Kidney (tissue), 14 donors: ENCODE results near the gene DSCAML1. TPM values are rescaled to one million over a fixed set of nuclear protein-coding genes. Genes with fewer than 3 reads are reported as not detected.

Source experiments
- DNase-seq, 5 donors: peaks; one replicate each; pipeline ENCODE4 v3.0.0-alpha.2; 2013 to 2020
- FAIRE-seq: peaks from 2 replicates; lab custom pipeline; 2012; peaks lifted over from hg19 to GRCh38; lab: Jason Lieb, UNC
- H3K27ac ChIP-seq, 2 donors: one replicate each; pipeline ENCODE4 v1.7.0; 2013; ENCODE audit warnings: low read depth in 2 of 2, low read length in 2 of 2, inconsistent platforms in 1 of 2
- H3K27me3 ChIP-seq: one replicate; pipeline ENCODE4 v1.7.1; 2013; ENCODE audit warnings: low read length, inconsistent platforms; ENCODE audit not compliant: control insufficient read depth, insufficient read depth
- H3K36me3 ChIP-seq, 3 donors: one replicate each; pipeline versions ENCODE4 v1.7.0 to v1.7.1; 2013; ENCODE audit warnings: low read length in 3 of 3, control low read depth in 1 of 3, inconsistent platforms in 1 of 3; ENCODE audit not compliant: insufficient read depth in 3 of 3, control insufficient read depth in 2 of 3
- H3K4me1 ChIP-seq, 3 donors: one replicate each; pipeline versions ENCODE4 v1.7.0 to v1.7.1; 2013; ENCODE audit warnings: low read length in 3 of 3, inconsistent platforms in 1 of 3, low read depth in 1 of 3; ENCODE audit not compliant: control insufficient read depth in 2 of 3, insufficient read depth in 2 of 3
- H3K4me3 ChIP-seq, 3 donors: one replicate each; pipeline versions ENCODE4 v1.7.0 to v1.8.1; 2013; ENCODE audit warnings: low read length in 3 of 3, control low read depth in 1 of 3, inconsistent platforms in 1 of 3
- H3K9ac ChIP-seq, 3 donors: one replicate each; pipeline versions ENCODE4 v1.7.0 to v1.7.1; 2013; ENCODE audit warnings: low read length in 3 of 3, control low read depth in 1 of 3, inconsistent platforms in 1 of 3
- H3K9me3 ChIP-seq, 3 donors: one replicate each; pipeline versions ENCODE4 v1.7.0 to v1.7.1; 2013; ENCODE audit warnings: low read length in 3 of 3, control low read depth in 1 of 3, inconsistent platforms in 1 of 3; ENCODE audit not compliant: control insufficient read depth in 2 of 3, insufficient read depth in 1 of 3
- CTCF ChIP-seq: IDR thresholded peaks from 3 replicates; pipeline ENCODE4 v1.5.1; 2012; ENCODE audit warnings: mild to moderate bottlenecking, moderate library complexity, borderline replicate concordance; ENCODE audit not compliant: insufficient read depth; ENCODE audit errors: extremely low read depth
- intact Hi-C: fragments of 100-400 bp; cut with DNase I; formaldehyde crosslinking; loops from one replicate; pipeline ENCODE4 v1.11.1; 2022
- polyA plus RNA-seq: library from polyadenylated mRNA; stranded (reverse); fragments of 350-450 nt; fragmentation: Illumina TruSeq; extraction: RNeasy Lipid Tissue Mini Kit (QIAGEN cat#74804); gene quantifications from one replicate; pipeline ENCODE4 v1.2.3, GENCODE V29; 2014; ENCODE audit warnings: low read depth, low replicate concordance; ENCODE audit not compliant: insufficient read depth
- total RNA-seq: library from RNA; stranded (reverse); fragmentation: NEBNext Ultra II Directional; extraction: Animal tissue kit (Norgen Biotek cat#: 25700); gene quantifications from one replicate; pipeline ENCODE4 v1.2.1, GENCODE V29; 2021
- donor health status: control.
- donor health status: control.
- donor health status: control.
- donor health status: control.
- donor health status: control.
- donor health status: DM: yes; HTN: yes; CAD: no.
- donor health status: Normal renal cell carcinoma (clear cell type).

Gene DSCAML1
- total and polyA plus RNA-seq, 2 donors from 2014 or later = 0.95 to 17.3 TPM

GRCh38 chr11:117476531-117477142 lies 320.4 kb downstream of the DSCAML1 start:
- no peak overlapping the region for H3K27ac ChIP-seq
- no peak overlapping the region for H3K9ac ChIP-seq
- TF ChIP-seq CTCF = no peak
- intact Hi-C loops = no loop called here
- DNase-seq (no peak), FAIRE-seq (no peak)
- H3K36me3 ChIP-seq = peaks cover 0 to 3% (median 0%) of the 10 kb centered on the region in 3 donors
- no peaks in the 10 kb centered on the region for H3K27me3 ChIP-seq
- H3K4me1 ChIP-seq = no peaks in the 10 kb centered on the region
- no peak overlapping the region for H3K4me3 ChIP-seq
- H3K9me3 ChIP-seq = no peaks in the 10 kb centered on the region

GRCh38 chr11:117475716-117476530 lies 321.1 kb downstream of the DSCAML1 start:
- Histone ChIP-seq H3K4me3 (no peak overlapping the region), H3K9me3 (no peaks in the 10 kb centered on the region), H3K27ac (no peak overlapping the region), H3K27me3 (no peaks in the 10 kb centered on the region), H3K36me3 (peaks cover 0 to 3% (median 0%) of the 10 kb centered on the region in 3 donors), H3K9ac (no peak overlapping the region), H3K4me1 (no peaks in the 10 kb centered on the region)
- no peak for TF ChIP-seq CTCF
- intact Hi-C loops = no loop called here
- DNase-seq (peak in 2 of 5 donors; percentile 26 to 28), FAIRE-seq (no peak)

- H3K4me3 ChIP-seq = no peak overlapping the region
- H3K27ac ChIP-seq = no peak overlapping the region
- H3K4me1 ChIP-seq = no peaks in the 10 kb centered on the region
- H3K36me3 ChIP-seq = peaks cover 0 to 2% (median 0%) of the 10 kb centered on the region in 3 donors
- TF ChIP-seq CTCF = no peak
- H3K9ac ChIP-seq = no peak overlapping the region
- no peaks in the 10 kb centered on the region for H3K27me3 ChIP-seq
- no peaks in the 10 kb centered on the region for H3K9me3 ChIP-seq
- DNase-seq (no peak), FAIRE-seq (no peak)
- intact Hi-C loops = no loop called here
Observed at GRCh38 chr11:117473481-117474091, 323.4 kb downstream of the DSCAML1 start.
